SW480 (cell line): ENCODE measurements around the gene ENO2.

Experiments
- DNase-seq: peaks from one replicate; pipeline ENCODE4 v3.0.0-alpha.2; 2016; ENCODE audit warnings: low spot score

The ENO2 gene

DNA sequence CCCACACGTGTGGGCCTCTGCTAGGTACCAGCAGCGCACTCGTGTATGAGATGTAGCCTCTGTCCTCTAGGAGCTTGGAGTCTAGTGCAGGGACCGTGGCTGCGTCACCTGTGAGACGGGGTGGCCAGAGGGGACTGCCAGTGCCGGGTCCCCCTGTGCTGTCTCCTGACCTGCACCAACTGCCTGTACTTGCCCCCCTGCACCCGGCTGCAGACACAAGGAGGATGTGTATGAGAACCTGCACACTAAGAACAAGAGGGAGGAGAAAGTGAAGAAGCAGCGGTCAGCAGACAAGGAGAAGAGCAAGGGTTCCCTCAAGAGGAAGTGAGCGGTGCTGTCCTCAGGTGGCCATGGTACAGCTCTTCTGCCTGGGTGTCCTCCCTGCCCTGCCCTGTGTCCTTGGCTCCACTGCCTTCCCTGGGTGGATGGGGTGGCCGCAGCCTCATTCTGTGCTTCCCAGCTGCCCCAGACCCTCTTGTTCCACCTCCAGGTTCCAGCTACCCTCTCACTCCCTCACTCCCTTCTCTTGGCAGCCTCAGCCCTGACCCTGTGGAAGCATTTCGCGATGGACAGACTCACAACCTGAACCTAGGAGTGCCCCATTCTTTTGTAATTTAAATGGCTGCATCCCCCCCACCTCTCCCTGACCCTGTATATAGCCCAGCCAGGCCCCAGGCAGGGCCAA, 46.4 kb downstream of the ENO2 start:
- peak; percentile 59 for DNase-seq

DNA sequence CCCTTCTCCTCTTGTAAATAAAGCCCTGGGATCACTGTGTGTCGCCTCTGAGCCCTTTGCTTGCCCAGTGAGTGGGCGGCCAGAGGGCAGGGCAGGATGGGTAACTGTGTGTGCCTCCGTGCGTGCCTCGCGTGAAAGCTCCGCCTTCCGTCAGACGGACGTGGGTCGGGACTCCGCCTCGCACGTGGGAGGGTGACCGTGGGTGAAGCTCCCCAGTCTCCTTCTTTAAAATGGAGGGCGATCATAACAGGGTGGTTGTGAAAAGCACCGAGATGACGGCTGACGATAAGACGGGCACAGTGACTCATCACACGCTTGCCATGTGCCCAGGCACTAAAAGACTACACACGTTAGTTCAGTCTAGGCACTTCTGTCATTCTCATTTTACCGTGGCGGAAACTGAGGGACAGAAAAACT, 46.9 kb downstream of the ENO2 start:
- DNase-seq: peak; percentile 90

DNA sequence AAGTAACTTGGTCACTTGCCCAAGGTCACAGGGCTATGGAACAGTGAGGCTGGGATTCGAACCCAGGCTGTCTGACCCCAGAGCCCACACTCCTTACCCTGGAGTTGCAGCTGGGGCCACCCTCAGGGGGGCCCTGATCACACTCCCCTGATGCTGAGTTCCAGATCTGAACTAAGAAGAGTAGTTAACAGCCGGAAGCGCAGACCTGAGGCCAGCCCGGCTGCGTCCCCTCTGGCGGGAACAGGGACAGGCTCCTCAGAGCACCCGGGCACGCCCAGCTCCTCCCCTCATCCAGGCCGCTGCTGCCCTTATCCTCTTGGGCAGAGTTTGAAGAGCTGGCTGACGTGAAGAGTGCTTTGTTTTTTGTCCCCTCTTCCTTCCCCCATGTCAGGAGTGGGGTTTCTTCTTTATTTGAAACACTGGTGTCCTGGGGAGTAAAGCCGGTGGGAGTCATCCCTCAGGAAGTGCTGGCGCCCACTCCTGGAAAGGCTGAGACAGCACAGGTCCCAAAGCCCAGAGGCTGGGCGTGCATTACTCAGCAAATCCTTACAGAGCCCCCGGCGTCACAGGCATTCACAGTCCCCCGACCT, 47.4 kb downstream of the ENO2 start:
- peak; percentile 95 for DNase-seq

DNA sequence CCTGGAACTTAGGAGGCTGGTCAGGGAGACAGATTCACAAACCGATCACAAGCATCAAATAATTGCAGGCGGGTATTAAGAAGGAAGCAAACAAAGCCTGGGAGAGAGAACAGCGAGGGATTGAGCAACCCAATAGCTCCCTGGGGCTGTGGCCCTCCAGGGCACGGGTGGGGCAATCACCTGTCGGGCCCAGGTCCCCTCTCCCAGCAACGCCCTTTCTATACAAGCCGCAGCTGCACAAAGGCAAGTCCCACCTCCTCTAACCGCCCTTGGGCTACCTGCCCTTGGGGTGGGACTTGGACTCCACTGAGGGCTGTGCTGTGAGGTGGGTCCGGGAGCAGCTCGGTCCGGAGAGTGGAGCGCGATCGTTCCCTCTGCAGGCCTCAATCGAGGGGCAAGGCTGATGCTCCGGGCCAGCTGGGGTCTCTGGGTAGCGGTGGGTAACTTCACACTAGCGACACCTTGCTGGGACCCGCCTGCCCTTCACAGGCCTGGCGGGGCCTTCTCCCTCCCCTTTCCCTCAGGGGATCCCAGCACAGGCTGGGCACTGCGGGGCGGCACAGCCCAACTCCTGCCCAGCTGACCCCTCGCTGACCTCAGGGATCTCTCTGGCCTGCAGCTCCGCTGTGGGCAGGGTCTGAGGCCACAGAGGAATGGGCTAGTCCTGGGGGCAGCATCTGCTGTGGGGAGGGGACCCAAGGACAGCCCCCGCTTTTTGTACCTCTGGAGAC, 48.1 kb downstream of the ENO2 start:
- peak; percentile 90 for DNase-seq

DNA sequence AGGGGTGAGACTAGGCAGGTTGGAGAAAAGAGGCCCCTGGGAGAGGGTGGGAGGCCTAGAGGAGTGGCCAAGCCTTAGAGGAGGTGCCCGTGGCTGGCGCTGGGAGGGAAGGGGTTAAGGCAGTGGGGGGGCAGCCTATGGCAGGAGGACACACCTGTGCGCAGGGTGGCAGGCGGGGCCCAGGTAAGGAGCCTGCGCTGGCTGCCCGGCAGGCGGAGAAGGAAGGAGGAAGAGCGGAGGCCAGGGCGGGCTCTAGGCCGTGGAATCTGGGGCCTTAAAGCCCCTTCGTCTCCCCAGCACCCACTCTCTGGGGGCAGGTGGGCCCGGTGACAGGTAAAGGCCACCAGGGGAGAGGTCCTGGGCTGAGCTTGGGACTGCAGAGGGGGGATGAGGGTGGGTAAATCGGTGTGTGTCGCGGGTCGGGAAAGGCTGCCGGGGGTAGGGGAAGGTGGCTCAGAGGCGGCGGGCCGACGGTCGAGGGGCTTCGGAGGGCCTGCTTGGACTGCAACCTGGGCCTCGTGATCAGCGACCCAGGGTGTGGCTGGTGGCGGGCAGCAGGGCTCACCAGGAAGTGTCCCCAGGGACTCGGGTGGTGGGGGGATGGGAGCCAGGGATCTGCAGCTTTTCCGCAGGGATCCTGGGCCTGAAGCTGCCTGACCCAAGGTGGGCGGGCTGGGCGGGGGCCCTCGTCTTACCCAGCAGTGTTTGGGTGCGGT, 48.8 kb downstream of the ENO2 start:
- peak; percentile 97 for DNase-seq

DNA sequence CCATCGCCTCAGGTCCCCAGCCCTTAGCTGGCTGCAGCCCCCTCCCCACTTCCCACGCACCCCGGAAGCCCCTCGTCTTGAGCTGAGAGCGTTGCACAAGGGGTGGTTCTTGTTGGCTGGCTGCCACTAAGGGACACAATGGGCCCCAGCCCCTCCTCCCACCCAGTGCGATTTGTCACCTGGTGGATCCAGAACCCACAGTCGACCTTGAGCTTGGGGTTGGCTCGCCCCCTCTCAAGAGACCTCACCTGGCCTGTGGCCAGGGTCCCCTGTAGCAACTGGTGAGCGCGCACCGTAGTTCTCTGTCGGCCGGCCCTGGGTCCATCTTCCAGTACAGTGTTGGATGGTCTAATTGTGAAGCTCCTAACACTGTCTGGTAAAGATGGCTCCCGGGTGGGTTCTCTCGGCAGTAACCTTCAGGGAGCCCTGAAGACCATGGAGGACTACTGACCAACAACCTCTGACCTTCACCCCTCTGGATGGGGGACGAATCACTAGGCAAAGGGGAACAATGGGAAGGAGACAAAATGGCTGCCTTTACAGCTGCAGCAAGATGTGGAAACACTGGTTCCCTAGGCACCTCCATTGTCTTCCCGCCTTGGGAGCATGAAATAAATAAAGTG, 49.5 kb downstream of the ENO2 start:
- no peak for DNase-seq

DNA sequence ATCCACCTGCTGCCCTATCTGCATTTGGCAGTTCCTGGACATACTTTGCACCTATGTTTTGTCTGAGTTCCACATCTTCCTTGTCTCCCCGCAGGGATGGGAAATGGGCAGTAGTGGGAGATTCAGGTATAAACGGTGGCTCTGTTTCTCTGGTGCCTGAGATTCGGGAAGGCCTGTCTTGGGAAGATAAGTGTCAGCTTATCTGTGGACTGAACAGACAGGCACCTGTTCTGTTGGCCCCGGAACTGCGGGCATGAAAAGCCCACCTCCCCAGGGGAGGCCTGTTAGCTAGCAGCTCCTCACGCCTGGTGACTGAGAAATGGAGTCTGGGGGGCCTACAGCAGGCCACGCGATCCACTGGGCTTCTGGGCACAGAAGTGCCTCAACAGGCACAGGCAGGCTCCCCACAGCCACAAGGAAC, 50.2 kb downstream of the ENO2 start:
- no peak for DNase-seq

DNA sequence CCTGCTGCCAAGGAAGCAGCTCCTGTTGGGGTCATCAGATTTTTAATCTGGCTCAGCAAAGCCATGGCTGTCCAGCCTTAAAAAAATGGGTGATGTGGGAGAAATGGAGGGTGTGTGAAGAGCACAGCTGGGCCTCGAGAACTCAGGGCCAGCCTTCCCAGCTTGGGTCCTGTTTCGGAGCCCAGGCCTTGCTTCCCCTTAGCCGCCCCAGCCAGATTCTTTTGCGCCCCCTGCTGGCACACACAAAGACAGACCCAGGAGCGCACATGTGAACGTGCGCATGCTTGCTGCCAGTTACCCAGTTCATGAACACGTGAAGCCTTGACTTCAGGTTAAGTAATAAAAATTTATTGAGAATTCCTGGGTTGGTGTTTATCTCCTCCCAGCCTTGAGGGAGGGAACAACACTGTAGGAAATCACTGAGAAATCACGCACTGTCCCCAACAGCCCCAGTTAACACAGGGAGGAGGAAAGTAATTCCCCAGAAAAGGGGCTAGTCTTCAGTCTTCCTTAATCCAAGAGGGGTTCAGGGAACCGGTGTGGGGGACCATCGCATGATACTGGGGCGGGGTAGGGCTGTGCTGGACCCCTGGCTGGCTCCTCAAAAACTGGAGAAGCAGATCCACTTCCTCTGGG, 50.8 kb downstream of the ENO2 start:
- DNase-seq: peak; percentile 95

DNA sequence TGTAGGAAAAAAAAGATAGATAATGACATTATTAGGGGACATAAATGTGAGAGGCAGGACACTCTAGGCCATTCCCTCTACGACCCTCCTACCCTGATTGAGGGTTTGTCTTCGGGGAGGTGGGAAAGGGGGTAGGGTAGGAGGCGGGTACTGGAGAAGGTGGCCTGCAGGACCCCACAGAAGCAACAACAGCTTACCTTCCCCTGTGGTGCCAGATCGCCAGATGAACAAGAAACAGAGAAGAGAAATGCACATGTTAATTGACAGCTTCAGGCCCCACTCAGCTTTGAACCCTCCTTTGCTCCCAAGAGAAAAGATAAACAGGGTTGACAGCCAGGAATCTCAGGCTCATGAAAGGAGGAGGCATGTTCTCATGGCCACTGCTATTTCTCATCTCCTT, 51.3 kb downstream of the ENO2 start:
- DNase-seq: no peak

DNA sequence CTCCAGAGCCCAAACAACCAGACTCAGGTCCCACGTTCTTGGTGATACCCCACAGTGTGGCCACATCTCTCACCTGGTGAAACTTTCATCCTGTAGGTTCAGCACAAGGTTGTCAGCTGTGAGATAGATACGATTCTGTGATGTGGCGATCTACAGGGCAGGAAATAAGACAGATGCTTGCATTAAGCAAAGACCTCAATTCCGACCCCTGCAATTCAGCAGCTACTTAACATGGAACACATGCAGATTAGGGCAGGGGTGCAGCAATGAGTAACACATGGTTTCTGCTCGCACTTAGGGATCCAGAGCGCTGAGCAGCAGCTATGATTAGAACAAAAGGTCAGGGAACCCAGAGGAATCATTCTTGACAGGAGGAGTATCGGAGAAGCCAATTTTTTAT, 52.0 kb downstream of the ENO2 start:
- DNase-seq: no peak

DNA sequence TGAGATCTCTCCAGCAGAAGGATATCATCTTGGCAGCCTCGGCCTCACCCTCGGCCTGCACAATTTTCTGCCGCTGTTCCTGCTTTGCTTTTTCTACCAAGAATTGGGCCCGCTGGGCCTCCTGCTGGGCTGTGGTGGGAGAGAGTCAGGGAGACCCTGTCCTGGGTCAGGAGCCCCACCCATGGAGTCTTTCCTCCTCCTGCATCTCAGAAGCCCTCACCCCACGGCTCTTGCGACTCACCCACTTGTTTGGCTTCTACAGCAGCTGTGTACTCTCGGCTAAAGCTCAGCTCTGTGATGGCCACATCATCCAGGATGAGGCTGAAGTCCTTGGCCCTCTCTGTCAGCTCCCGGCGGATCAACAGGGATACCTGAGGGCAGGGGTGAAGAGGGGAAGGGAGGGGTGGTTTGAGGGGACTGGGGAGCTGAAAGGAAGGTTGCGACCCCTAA, 53.3 kb downstream of the ENO2 start:
- DNase-seq: no peak

DNA sequence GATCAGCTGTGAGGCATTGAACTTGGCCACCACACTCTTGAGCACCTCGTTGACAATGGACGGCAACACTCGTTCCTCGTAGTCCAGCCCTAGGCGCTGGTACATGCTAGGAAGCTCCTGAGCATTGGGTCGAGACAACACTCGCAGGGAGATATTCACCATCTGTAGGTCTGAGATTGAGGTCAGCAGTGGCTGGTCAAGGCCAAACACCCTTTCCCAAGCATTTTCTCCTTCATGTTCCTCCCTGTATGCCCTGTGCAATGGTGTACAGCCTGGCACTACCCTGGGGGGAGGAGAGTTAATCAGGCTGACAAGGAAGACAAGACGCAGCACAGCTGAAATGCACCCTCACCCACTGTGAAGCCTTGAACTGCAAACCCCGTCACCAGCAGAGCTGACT, 54.0 kb downstream of the ENO2 start:
- no peak for DNase-seq

DNA sequence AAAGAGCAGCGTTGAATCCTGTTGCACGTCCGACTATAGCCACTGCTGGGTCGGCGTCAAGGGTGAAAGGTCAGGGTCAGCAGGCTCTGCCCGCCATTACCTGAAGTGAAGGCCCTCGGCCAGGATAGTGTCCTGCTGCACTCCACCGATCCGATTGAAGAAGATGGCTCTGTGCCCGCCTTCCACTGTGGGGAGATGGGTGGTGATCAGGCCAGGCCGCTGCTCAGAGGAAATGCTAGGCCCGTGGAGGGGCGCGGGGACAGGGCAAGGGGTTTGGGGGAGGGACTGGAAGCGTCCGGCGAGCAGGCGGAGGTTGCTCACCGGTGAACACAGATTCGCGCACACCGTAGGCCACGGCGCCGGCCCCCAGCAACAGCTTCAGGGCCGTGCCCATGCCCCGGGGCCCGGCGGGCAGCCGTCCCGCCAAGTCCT, 55.7 kb downstream of the ENO2 start:
- peak; percentile 27 for DNase-seq
